NCI-H2227 (cell line): ENCODE data around the gene LRFN4.

ENCODE experiments used
- DNase-seq: peaks from one replicate; lab custom pipeline; 2025; ENCODE audit not compliant: unreplicated experiment; lab: John Stamatoyannopoulos, UW

Gene LRFN4

DNA sequence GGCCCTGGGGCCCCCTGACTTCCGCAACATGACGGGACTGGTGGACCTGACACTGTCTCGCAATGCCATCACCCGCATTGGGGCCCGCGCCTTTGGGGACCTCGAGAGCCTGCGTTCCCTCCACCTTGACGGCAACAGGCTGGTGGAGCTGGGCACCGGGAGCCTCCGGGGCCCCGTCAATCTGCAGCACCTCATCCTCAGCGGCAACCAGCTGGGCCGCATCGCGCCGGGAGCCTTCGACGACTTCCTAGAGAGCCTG is 992 bp downstream of the LRFN4 start:
- DNase-seq = no peak

DNA sequence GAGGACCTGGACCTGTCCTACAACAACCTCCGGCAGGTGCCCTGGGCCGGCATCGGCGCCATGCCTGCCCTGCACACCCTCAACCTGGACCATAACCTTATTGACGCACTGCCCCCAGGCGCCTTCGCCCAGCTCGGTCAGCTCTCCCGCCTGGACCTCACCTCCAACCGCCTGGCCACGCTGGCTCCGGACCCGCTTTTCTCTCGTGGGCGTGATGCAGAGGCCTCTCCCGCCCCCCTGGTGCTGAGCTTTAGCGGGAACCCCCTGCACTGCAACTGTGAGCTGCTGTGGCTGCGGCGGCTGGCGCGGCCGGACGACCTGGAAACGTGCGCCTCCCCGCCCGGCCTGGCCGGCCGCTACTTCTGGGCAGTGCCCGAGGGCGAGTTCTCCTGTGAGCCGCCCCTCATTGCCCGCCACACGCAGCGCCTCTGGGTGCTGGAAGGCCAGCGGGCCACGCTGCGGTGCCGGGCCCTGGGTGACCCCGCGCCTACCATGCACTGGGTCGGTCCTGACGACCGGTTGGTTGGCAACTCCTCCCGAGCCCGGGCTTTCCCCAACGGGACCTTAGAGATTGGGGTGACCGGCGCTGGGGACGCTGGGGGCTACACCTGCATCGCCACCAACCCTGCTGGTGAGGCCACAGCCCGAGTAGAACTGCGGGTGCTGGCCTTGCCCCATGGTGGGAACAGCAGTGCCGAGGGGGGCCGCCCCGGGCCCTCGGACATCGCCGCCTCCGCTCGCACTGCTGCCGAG is 1.5 kb downstream of the LRFN4 start:
- DNase-seq = no peak

DNA sequence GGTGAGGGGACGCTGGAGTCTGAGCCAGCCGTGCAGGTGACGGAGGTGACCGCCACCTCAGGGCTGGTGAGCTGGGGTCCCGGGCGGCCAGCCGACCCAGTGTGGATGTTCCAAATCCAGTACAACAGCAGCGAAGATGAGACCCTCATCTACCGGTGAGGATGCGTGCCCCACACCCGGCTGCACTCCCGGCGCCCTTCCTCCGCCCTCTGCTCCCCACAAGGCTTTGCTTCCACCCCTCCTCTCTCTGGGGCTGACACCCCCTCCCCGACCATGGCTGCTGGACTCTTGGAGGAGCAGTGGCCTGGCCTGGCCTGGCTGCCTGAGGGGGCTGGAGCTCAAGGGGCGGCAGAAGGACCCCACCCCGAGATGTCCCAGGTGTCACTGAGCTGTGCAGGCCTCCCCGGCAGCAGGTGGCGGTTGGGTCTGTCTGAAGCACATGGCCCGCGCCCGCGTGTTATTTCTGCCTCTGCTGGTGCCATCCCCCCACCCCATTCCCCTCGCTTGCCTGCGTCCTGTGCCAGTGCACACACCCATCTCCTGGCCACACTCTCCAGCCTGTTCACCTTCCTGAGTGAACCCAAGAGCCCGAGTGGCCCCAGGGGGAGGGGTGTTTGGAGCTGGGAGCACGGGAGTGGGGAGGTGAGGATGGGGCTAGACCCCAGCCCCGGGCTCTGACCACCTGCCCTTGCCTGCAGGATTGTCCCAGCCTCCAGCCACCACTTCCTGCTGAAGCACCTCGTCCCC is 2.2 kb downstream of the LRFN4 start:
- DNase-seq = no peak

DNA sequence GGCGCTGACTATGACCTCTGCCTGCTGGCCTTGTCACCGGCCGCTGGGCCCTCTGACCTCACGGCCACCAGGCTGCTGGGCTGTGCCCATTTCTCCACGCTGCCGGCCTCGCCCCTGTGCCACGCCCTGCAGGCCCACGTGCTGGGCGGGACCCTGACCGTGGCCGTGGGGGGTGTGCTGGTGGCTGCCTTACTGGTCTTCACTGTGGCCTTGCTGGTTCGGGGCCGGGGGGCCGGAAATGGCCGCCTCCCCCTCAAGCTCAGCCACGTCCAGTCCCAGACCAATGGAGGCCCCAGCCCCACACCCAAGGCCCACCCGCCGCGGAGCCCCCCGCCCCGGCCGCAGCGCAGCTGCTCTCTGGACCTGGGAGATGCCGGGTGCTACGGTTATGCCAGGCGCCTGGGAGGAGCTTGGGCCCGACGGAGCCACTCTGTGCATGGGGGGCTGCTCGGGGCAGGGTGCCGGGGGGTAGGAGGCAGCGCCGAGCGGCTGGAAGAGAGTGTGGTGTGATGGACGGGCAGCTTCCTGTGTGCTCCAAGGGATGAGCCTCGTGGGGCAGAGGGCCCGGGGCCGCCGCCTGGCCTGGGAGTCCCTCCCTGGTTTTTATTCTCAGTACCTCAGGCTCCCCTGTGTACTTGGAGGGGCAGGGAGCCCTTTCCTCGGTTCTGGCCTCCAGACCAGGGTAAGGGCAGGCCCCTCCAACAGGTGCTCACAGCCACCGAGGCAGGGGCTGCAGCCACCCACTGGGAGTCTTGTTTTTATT is 3.0 kb downstream of the LRFN4 start:
- no peak for DNase-seq

DNA sequence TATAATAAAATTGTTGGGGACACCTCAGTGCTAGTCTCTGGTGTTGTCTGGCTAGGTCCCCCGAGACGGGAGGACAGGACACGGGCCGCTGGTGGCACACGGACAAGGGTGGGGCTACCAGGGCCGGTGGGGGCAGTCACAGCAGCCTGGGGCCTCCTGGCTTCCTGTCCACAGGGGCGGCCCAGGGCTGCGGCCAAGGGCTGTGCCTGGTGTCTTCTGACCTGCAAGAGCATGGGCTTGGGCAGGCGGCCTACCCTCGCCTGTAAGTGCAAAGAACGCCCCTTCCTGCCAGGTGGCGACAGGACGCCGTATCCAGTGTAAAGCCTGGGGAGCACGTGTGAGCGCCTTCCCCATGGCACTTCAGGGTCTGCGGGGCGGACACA is 3.6 kb downstream of the LRFN4 start:
- no peak for DNase-seq

DNA sequence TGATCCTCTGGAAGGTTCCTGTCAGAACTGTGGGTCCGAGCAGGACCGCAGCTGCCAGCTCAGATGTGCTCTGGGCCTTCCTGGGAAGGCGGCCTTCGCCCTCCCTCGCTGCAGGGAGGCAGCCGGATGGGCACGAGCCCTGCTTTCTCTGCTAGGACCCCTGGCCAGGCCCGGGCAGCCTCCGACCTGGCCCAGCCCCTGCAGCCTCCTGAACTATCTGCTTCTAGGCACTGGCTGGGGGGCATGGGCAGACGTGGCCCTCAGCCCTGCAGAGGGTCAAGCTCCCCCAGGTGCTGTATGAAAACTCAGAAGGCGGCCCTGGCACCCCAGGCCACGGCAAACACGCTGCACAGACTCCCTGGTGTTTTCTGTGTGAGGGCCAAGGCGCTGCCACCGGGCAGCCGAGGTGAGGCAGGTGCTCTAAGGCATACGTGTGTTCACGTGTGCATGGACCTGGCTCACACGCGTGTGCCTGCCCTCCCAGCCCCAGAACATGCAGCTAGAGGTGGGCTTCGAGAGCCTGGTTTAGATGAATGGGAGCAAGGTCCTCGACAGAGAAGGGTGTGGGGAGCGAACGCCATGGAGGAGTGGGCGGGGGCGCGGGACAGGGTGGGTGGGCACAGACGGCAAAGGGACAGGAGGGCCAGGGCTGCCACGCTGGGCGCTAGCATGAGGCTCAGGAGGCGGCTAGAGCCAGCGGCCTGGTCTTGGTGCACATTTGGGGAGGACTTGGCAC is 4.3 kb downstream of the LRFN4 start:
- DNase-seq = no peak

DNA sequence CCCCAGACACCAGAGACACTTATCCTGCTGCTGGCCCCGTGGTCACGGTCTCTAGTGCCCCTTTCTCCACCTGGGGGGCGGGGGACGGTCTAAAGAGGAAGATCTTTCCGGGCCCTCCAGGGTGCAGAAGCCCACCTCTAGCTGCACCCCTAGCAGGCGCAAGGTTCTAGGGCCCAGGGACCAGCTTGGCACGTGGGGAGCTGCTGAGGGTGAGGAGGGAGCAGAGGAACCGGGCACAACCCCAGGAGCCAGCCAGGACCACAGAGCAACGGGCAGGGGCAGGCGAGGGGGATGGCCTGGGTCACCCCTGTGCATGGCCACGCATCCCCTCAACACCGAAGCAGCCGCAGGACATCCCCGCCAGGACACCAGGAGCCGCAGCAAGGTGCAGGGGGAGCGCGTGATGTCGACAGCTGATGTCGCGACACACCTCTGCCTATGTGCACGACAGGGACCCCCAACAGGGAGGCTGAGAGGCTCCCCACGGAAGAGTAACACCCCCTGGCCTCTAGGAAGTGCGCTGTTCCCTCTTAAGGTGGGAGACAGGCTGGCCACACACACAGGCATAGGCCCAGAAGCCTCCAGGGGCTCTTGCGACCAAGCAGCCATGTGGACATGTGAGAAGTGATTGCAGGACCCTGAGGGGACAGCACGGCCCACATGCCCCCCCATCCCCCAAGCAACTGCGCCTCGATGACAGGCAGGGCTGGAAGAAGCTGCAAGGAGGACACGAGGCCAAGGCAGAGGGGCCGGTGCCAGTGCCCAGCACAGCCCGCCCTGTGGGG is 5.1 kb downstream of the LRFN4 start:
- no peak for DNase-seq

DNA sequence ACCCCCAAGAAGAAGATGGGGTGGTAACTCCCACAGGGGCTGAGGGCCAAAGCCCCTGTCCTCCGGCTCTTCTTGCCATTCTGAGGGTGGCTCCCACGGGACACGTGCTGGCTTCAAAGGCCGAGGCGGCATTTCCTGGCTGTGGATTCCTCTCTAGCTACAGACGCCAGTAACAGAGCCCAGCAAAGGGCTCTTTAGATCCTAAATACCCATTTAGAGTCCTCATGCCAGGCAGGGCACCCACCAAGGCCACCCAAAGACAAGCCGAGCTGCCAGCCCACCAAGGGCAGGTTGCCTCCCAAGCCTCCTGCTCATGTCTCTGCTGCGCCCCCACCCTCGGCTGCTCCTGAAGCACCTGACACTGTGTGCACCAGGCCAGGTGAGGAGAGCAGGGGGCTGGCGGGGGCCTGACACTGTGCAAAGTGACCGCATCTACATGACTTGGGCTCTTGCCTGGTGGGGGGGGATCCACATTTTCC is 5.7 kb downstream of the LRFN4 start:
- DNase-seq = no peak

DNA sequence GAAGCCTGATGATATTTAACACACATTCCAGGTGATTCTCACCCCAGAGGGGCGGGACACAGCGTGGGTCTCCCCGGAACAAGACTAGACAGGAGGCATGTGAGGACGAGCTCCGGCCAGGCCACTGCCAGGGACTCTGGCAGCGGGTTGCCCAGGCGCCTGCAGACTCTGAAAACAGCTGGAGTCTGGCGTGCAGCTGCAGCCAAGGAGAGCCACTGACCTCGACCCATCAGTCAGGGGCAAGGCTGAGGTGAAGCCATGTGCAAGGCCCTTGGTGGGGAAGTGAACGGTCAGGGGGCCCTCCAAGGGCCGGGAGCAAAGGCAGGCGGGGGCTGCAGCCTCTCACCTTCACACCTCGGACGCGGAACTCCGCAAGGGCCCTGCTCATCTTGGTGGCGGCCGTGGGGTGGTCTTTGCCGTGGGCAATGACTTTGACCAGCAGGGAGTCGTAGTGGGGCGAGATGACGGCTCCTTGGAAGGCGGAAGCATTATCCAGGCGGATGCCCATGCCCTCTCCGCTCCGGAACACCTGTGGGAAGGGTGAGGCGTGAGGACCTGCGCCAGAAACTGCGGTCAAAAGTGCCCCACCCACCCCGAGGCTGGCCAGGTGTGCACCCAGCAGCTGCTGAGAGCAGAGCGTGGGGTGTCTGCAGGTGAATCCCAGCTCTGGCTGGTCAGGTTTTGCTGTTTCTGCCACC is 6.7 kb downstream of the LRFN4 start:
- DNase-seq = no peak

- no peak for DNase-seq
Observed at GRCh38 chr11:66864172-66864901, 7.5 kb downstream of the LRFN4 start.

- no peak for DNase-seq
Observed at GRCh38 chr11:66864924-66865697, 8.2 kb downstream of the LRFN4 start.

- no peak for DNase-seq
Observed at GRCh38 chr11:66866007-66866406, 9.1 kb downstream of the LRFN4 start.

- no peak for DNase-seq
Observed at GRCh38 chr11:66866511-66866986, 9.7 kb downstream of the LRFN4 start.

DNA sequence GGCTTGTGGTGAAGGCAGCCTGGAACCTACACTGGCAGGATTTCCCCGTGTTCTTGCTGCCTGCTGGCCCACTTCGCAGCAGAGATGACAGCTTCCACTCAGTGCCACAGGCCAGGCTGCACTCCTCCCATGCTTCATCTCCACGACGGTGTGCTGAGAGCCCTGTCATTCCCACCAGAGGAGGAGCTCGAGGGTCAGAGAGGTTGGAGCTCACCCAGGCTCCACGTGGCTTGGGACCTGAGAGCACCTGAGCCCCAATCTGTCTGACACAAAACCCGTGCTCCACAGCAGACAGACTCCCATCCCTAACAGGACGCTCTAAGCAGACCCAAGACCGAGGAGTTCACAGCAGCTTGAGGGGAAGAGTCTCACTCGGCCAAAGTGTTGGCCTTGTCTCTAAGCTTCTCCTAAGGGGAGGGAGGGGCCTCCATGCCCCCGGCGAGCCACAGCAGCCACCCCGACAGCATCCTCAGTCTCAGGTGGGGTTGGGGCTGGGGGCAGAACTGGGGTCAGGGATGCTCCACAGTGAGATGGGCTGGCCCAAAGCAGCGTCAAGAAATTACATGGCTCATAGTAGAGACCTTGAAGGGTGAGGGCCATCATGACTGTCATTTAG is 10.7 kb downstream of the LRFN4 start:
- no peak for DNase-seq

DNA sequence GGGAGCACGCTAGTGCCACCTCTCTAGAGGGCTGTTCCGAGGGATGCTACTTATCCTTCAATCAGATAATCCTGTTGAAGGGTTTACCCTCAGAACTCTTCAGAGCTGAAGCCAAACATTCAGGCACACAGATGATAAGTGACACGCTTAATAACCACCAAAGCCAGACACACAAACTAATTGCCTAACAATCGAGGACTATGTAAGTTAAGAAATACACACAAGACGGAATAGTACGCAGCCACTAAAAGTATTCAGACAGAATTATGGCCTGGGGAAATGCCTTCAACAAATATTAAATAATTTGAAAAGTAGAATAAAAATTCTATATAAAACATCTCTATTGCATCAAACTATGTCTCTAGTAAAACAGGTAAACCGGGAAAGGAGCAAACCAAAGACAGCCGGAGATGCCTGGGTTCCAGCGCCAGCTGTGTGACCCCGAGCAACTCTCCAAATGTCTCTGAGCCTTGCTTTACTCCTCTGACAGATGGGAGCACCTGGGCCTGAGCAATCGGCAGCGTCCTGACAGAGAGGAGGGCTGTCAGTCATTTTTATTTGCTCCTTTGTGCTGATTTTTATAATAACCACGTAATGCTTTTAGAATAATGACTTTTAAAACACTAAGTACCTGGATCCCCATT is 11.3 kb downstream of the LRFN4 start:
- DNase-seq = no peak

DNA sequence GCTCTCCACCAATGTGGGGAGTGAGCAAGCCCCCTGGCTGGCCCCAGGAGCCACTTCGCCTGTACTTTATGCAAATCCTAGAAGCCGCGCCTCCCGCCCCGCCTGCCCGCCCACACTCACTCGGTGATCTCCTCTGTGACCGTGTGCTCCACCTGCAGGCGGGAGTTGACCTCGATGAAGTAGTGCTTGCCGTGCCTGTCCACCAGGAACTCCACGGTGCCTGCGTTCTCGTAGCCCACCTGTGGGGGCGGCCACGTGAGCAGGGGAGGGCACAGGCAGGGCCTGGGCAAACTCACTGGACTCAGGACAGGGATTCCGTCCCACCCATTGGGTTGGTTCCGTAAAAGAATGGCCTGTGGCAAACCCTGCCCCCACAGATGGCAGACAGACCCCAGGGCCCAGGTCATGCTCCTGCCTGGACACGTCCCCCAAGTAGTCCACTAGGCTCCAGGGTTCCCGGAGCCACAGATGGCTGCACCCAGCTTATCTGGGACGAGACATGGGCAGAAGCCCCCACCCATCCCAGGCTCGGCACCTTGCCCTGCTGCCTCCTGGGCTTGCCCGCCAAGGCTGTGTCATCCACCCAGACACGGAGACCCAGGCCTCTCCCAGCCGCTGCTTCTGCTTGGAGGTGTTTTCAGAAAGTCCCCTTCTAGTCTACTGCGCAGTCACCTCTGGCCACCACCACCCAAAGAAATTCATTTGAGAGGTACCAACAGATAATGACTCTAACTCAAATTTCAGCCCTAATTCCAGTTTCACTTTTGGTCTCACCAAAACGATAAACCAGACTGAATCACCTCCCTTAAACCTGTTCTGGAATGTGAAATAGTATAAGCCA is 12.1 kb downstream of the LRFN4 start:
- DNase-seq = no peak

DNA sequence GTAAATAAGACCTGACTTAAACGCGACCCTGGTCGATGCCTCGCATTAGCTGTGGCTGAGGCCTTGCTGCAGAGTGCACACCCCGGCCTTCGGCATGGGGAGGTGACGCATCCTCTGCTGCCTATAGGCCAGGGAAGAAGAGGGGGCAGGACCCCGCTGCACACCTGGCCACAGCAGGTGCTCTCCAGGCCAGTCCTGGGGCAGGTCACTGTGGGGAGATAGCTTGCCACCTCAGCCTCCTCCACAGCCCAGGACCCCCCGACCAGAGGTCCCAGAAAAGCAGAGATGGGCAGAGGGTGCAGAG is 12.7 kb downstream of the LRFN4 start:
- no peak for DNase-seq
